B cell (primary cell): ENCODE measurements around the gene NOL9. TPM values are rescaled to one million over a fixed set of nuclear protein-coding genes. Genes with fewer than 3 reads are reported as not detected.

Experiments
- ATAC-seq: fragments of 200-7000 bp; cut with Tn5 transposase; one replicate; pipeline ENCODE4 v1.10.0; 2021; ENCODE audit warnings: low read depth, mild to moderate bottlenecking, moderate number of reproducible peaks, moderate library complexity
- CTCF ChIA-PET: fragments of 350-600 bp; sonication (Branson Sonifier 250); formaldehyde crosslinking; loops from one replicate; lab custom pipeline; 2021; ENCODE audit warnings: antibody characterized with exemption, inconsistent platforms; lab: Charles Lee
- POLR2A ChIA-PET: fragments of 350-600 bp; sonication (Branson Sonifier 250); formaldehyde crosslinking; loops from one replicate; lab custom pipeline; 2021; ENCODE audit warnings: antibody characterized with exemption; lab: Charles Lee
- DNase-seq: peaks from one replicate; pipeline ENCODE4 v3.0.0; 2013
- H2AFZ ChIP-seq: 2 replicates; pipeline ENCODE4 v1.6.1; 2012; ENCODE audit warnings: mild to moderate bottlenecking, low read depth, low read length; ENCODE audit not compliant: insufficient read depth, poor library complexity, severe bottlenecking
- H3K27ac ChIP-seq, 2 donors: 1 replicate in 1 of 2; 2 replicates in 1 of 2; pipeline ENCODE4 v1.5.1; 2012 to 2013; ENCODE audit warnings: low read length in 2 of 2, mild to moderate bottlenecking in 2 of 2, moderate library complexity in 1 of 2
- H3K27me3 ChIP-seq, 4 experiments: fragments of 200-600 bp in 1 of 4; sonication (generic) in 1 of 4; replicated peaks in 1 of 4; 1 replicate in 2 of 4; 2 replicates in 2 of 4; pipeline versions ENCODE4 v1.6.1 to v1.7.0; 2013 to 2016; ENCODE audit warnings: low read length in 3 of 4, mild to moderate bottlenecking in 2 of 4, mixed read lengths in 1 of 4, moderate library complexity in 1 of 4; ENCODE audit not compliant: insufficient read depth in 4 of 4, control insufficient read depth in 3 of 4; ENCODE audit errors: control extremely low read depth in 1 of 4
- H3K36me3 ChIP-seq, 2 experiments: replicated peaks in 1 of 2; 1 replicate in 1 of 2; 2 replicates in 1 of 2; pipeline versions ENCODE4 v1.6.1 to v1.7.1; 2013; ENCODE audit warnings: low read length in 1 of 2; ENCODE audit not compliant: insufficient read depth in 2 of 2, control insufficient read depth in 1 of 2; ENCODE audit errors: control extremely low read depth in 1 of 2, extremely low read depth in 1 of 2
- H3K4me1 ChIP-seq, 2 donors: fragments of 200-600 bp in 1 of 2; sonication (generic) in 1 of 2; 1 replicate in 1 of 2; 2 replicates in 1 of 2; pipeline versions ENCODE4 v1.5.1 to v1.6.1; 2013 to 2017; ENCODE audit warnings: low read length in 2 of 2; ENCODE audit not compliant: control insufficient read depth in 2 of 2, insufficient read depth in 2 of 2
- H3K4me2 ChIP-seq: replicated peaks from 2 replicates; pipeline ENCODE3; 2012; ENCODE audit warnings: mild to moderate bottlenecking, low read depth, low read length; ENCODE audit not compliant: poor library complexity, severe bottlenecking
- H3K4me3 ChIP-seq, 5 experiments: fragments of 200-600 bp in 1 of 5; sonication (generic) in 1 of 5; 1 replicate in 3 of 5; 2 replicates in 2 of 5; pipeline versions ENCODE4 v1.5.1 to v1.7.0; 2011 to 2016; ENCODE audit warnings: low read length in 4 of 5, mild to moderate bottlenecking in 4 of 5, low read depth in 2 of 5, control low read depth in 1 of 5, moderate library complexity in 1 of 5; ENCODE audit not compliant: insufficient read depth in 1 of 5; ENCODE audit errors: control extremely low read depth in 1 of 5, extremely low read depth in 1 of 5
- H3K79me2 ChIP-seq: fragments of 200-600 bp; sonication (generic); one replicate; pipeline ENCODE4 v1.6.0; 2016; ENCODE audit warnings: low read length; ENCODE audit not compliant: control insufficient read depth, insufficient read depth
- H3K9ac ChIP-seq: fragments of 200-600 bp; sonication (generic); 2 replicates; pipeline ENCODE4 v1.6.1; 2017; ENCODE audit warnings: mild to moderate bottlenecking, low read length, moderate library complexity
- H3K9me3 ChIP-seq, 3 donors: one replicate each; pipeline versions ENCODE4 v1.6.1 to v1.7.1; 2013; ENCODE audit warnings: low read length in 2 of 3; ENCODE audit not compliant: control insufficient read depth in 2 of 3, insufficient read depth in 1 of 3; ENCODE audit errors: control extremely low read depth in 1 of 3
- H4K20me1 ChIP-seq: 2 replicates; pipeline ENCODE4 v1.6.0; 2012; ENCODE audit warnings: mild to moderate bottlenecking, low read length; ENCODE audit not compliant: insufficient read depth, control insufficient read depth, poor library complexity, severe bottlenecking
- H3K27ac Mint-ChIP-seq: one replicate; pipeline ENCODE4 v1.8.0; 2021; ENCODE audit warnings: mixed read lengths
- H3K27me3 Mint-ChIP-seq: one replicate; pipeline ENCODE4 v1.8.0; 2021; ENCODE audit warnings: mixed read lengths
- H3K4me1 Mint-ChIP-seq: one replicate; pipeline ENCODE4 v1.8.0; 2021; ENCODE audit warnings: mixed read lengths
- H3K4me3 Mint-ChIP-seq: one replicate; pipeline ENCODE4 v1.8.0; 2021; ENCODE audit warnings: mixed read lengths
- H3K9me3 Mint-ChIP-seq: one replicate; pipeline ENCODE4 v1.8.0; 2022; ENCODE audit warnings: mixed read lengths; ENCODE audit not compliant: insufficient read depth
- CTCF ChIP-seq: fragments of 200-600 bp; IDR thresholded peaks from one replicate; pipeline ENCODE4 v1.8.0; 2022; ENCODE audit warnings: antibody characterized with exemption, mild to moderate bottlenecking
- EZH2 ChIP-seq: IDR thresholded peaks from 2 replicates; pipeline ENCODE4 v1.6.1; 2012; ENCODE audit warnings: borderline replicate concordance, low read depth, mild to moderate bottlenecking, moderate library complexity, low read length; ENCODE audit not compliant: insufficient read depth, poor library complexity, severe bottlenecking
- WGBS: methylation state at CpG from one replicate; pipeline ENCODE4 v1.1.5; 2013; ENCODE audit warnings: missing lambda C conversion rate; ENCODE audit not compliant: insufficient coverage; 5-methylcytosine and 5-hydroxymethylcytosine counted together
- intact Hi-C: fragments of 100-400 bp; cut with micrococcal nuclease; formaldehyde crosslinking; loops from one replicate; pipeline ENCODE4 v1.10.0; 2022
- polyA plus RNA-seq: library from polyadenylated mRNA; depleted of rRNA; stranded (reverse); fragments of >200 nt; gene quantifications from 2 replicates; pipeline ENCODE4 v1.2.3, GENCODE V29; 2012
- total RNA-seq, 2 donors: library from RNA; stranded (reverse); fragments of 120-200 nt in 1 of 2; gene quantifications; 1 replicate in 1 of 2; 2 replicates in 1 of 2; pipeline versions ENCODE4 v1.2.3 to v1.2.4, GENCODE V29; 2013 to 2022

Gene NOL9
- total and polyA plus RNA-seq, 2 donors (not counting 1 experiment from before 2014, with no cell fraction given) = 23.8 to 49.5 TPM

- Histone ChIP-seq H3K9ac (no peak overlapping the region), H3K79me2 (peaks cover 28% of the 10 kb centered on the region), H3K27ac (no peak overlapping the region), H3K4me2 (no peak overlapping the region), H3K36me3 (no peaks in the 10 kb centered on the region), H4K20me1 (peaks cover 15% of the 10 kb centered on the region), H2AFZ (no peak overlapping the region), H3K27me3 (peaks cover 0 to 3% (median 0%) of the 10 kb centered on the region in 4 experiments), H3K4me3 (no peak overlapping the region), H3K4me1 (peaks cover 17 to 23% of the 10 kb centered on the region in 2 donors), H3K9me3 (no peaks in the 10 kb centered on the region)
- H3K4me1 Mint-ChIP-seq = peaks cover 15% of the 10 kb centered on the region
- TF ChIP-seq EZH2 (no peak), CTCF (no peak)
- no CpG with 5 or more reads among the region's 1 CpG for WGBS
- CTCF ChIA-PET = no interaction called here
- no peak overlapping the region for H3K27ac Mint-ChIP-seq
- POLR2A ChIA-PET = interaction anchor here (0.7 kb wide), 1 partner anchor 22 kb away, joined by 6 read pairs; the partner anchor contains the start of gene ZBTB48
- H3K27me3 Mint-ChIP-seq = peaks cover 4% of the 10 kb centered on the region
- intact Hi-C loops = no loop called here
- no peaks in the 10 kb centered on the region for H3K9me3 Mint-ChIP-seq
- ATAC-seq = no peak
- DNase-seq = no peak
- no peak overlapping the region for H3K4me3 Mint-ChIP-seq
These were observed 3.3 kb upstream of the NOL9 start for GRCh38 chr1:6557597-6557996.
